ENCODE data around the gene MYZAP. TPM values are rescaled to one million over a fixed set of nuclear protein-coding genes. Genes with fewer than 3 reads are reported as not detected.

The MYZAP gene
- total and polyA plus RNA-seq, 2 of the 4 experiments (the other 2 are of a cell fraction), result not detected

GRCh38 chr15:57637846-57638245, 46.1 kb downstream of the MYZAP start:
- WGBS, 2 experiments (ENCODE audit: extremely low coverage in 2 of 2, insufficient read length in 1 of 2), result no CpG with 5 or more reads among the region's 2 CpGs
- Histone ChIP-seq H2BK20ac (ENCODE audit: low read depth, low read length) (no peak overlapping the region), H2AFZ (replicated peaks; ENCODE audit: low read length, poor library complexity) (no peak overlapping the region), H2BK15ac (ENCODE audit: low read depth, low read length) (no peak overlapping the region), H3K14ac (replicated peaks; ENCODE audit: low read depth, low read length) (no peak overlapping the region), H2AK5ac (ENCODE audit: low read depth, low read length) (no peak overlapping the region), H4K8ac (ENCODE audit: low read depth in 2 of 2, low read length in 2 of 2) (no peak overlapping the region), H3K56ac (ENCODE audit: extremely low read depth, insufficient read depth, low read length) (no peak overlapping the region), H2BK5ac (ENCODE audit: low read depth, low read length, poor library complexity, severe bottlenecking) (no peak overlapping the region), H3K4me1 (ENCODE audit: control insufficient read depth, insufficient read depth, low read length) (no peaks in the 10 kb centered on the region), H3K27ac (ENCODE audit: insufficient read depth, low read length) (no peak overlapping the region), H3K9ac (ENCODE audit: low read depth, low read length) (no peak overlapping the region), H3K23ac (ENCODE audit: low read depth, low read length) (no peak overlapping the region), H3K9me3 (ENCODE audit: control insufficient read depth, insufficient read depth, low read length) (no peaks in the 10 kb centered on the region), H3K18ac (ENCODE audit: low read depth, low read length) (no peak overlapping the region), H3K4me3 (ENCODE audit: insufficient read depth, low read depth, low read length) (no peak overlapping the region), H3K79me1 (ENCODE audit: low read depth in 1 of 2, low read length in 2 of 2) (no peaks in the 10 kb centered on the region), H2BK120ac (ENCODE audit: low read depth, low read length) (no peak overlapping the region), H2AK9ac (replicated peaks; ENCODE audit: low read depth, low read length, poor library complexity) (no peak overlapping the region), H4K5ac (ENCODE audit: low read depth, low read length) (no peak overlapping the region), H3K9me1 (ENCODE audit: insufficient read depth, low read length) (no peaks in the 10 kb centered on the region), H4K91ac (ENCODE audit: insufficient read depth, low read depth, low read length) (no peak overlapping the region), H3K27me3 (ENCODE audit: control insufficient read depth, insufficient read depth, low read length) (peaks cover 5% of the 10 kb centered on the region), H3K36me3 (ENCODE audit: control insufficient read depth, insufficient read depth, low read length) (no peaks in the 10 kb centered on the region), H3K4me2 (ENCODE audit: low read depth, low read length) (no peak overlapping the region), H3K4ac (ENCODE audit: low read depth, low read length) (no peak overlapping the region), H4K20me1 (ENCODE audit: insufficient read depth, low read length) (no peaks in the 10 kb centered on the region)
- ATAC-seq (ENCODE audit: low read depth) (no peak), DNase-seq (no peak)
- BruUV-seq (replicated peaks), result no TSS peak
- ChIA-PET POLR2A (ENCODE audit: unreplicated experiment) (no interaction called here), CTCF (no interaction called here)
- dilution Hi-C loops (cut with HindIII; ENCODE audit: low sequenced_read_pairs, unreplicated experiment), result no loop called here
- TF ChIP-seq BHLHE40 (IDR thresholded peaks at IDR 0.05; ENCODE audit: low read depth, low read length) (no peak), SMC3 (IDR thresholded peaks at IDR 0.05; ENCODE audit: low read depth, low read length) (no peak), MAFK (IDR thresholded peaks at IDR 0.05; ENCODE audit: low read depth, low read length) (no peak)
- intact Hi-C loops (cut with micrococcal nuclease), result no loop called here
- in situ Hi-C loops (cut with MboI; ENCODE audit: low sequenced_read_pairs), result no loop called here
